HL-60 (cell line): Measurements from ENCODE around the gene CDH23.

Source experiments
- POLR2AphosphoS5 ChIP-seq: IDR thresholded peaks from 2 replicates; pipeline ENCODE4 v1.6.1; 2012; ENCODE audit warnings: low read depth
- SPI1 ChIP-seq: IDR thresholded peaks from 2 replicates; pipeline ENCODE4 v1.6.1; 2012; ENCODE audit warnings: low read depth, mild to moderate bottlenecking, borderline replicate concordance

- TF ChIP-seq SPI1 = no peak
- TF ChIP-seq POLR2AphosphoS5 = no peak
Measured at GRCh38 chr10:71442000-71442399, 45.3 kb downstream of the CDH23 start.
